Epithelial cell of esophagus (primary cell): Measurements from ENCODE around the gene TBX6.

ENCODE experiments used
- DNase-seq: peaks from one replicate; pipeline ENCODE4 v3.0.0; 2010; ENCODE audit warnings: low read depth
- H3K4me3 ChIP-seq: 2 replicates; pipeline ENCODE4 v1.5.1; 2011; ENCODE audit warnings: mild to moderate bottlenecking, low read length, control low read depth
- TF ChIP-seq, protein P1 (sequence below): IDR thresholded peaks from 2 replicates; pipeline ENCODE4 v1.5.1; 2011; ENCODE audit warnings: low read depth, mild to moderate bottlenecking, low read length, control low read depth, inconsistent platforms; ENCODE audit not compliant: insufficient read depth; ENCODE audit errors: missing control alignments

TBX6 gene

DNA sequence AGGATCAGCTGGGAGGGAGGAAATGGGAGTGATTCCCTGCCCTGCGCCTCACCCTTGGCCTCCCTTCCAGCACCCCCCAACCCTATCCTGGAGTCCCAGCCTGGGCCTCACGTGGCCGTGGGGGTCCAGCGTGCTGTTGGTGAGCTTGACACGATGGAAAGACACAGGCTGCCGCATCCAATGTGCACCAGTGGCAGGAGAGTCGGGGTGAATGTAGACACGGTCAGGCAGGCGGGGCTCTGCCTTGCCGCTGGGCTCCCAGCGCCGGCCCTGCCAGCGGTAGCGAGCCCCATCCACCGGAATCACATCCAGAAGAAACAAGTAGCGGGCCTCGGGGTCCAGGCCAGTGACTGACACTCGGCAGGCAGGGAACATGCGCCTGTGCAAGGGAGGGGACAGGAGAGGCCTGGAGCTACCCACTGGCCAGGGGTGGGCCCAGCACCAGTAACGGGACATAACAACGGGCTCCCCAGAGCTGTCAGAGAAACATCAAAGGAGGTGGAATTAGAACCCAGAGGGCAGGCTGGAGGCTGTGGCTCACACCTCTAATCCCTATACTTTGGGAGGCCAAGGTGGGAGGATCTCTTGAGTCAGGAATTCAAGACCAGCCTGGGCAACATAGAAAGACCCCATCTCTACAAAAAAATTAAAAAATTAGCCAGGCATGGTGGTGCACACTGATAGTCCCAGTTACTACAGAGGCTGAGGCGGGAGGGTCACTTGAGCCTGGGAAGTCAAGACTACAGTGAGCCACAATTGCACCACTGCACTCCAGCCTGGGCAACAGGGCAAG is 2.7 kb downstream of the TBX6 start:
- TF ChIP-seq, protein P1, sequence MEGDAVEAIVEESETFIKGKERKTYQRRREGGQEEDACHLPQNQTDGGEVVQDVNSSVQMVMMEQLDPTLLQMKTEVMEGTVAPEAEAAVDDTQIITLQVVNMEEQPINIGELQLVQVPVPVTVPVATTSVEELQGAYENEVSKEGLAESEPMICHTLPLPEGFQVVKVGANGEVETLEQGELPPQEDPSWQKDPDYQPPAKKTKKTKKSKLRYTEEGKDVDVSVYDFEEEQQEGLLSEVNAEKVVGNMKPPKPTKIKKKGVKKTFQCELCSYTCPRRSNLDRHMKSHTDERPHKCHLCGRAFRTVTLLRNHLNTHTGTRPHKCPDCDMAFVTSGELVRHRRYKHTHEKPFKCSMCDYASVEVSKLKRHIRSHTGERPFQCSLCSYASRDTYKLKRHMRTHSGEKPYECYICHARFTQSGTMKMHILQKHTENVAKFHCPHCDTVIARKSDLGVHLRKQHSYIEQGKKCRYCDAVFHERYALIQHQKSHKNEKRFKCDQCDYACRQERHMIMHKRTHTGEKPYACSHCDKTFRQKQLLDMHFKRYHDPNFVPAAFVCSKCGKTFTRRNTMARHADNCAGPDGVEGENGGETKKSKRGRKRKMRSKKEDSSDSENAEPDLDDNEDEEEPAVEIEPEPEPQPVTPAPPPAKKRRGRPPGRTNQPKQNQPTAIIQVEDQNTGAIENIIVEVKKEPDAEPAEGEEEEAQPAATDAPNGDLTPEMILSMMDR, result no peak
- no peak overlapping the region for H3K4me3 ChIP-seq
- DNase-seq, result no peak

DNA sequence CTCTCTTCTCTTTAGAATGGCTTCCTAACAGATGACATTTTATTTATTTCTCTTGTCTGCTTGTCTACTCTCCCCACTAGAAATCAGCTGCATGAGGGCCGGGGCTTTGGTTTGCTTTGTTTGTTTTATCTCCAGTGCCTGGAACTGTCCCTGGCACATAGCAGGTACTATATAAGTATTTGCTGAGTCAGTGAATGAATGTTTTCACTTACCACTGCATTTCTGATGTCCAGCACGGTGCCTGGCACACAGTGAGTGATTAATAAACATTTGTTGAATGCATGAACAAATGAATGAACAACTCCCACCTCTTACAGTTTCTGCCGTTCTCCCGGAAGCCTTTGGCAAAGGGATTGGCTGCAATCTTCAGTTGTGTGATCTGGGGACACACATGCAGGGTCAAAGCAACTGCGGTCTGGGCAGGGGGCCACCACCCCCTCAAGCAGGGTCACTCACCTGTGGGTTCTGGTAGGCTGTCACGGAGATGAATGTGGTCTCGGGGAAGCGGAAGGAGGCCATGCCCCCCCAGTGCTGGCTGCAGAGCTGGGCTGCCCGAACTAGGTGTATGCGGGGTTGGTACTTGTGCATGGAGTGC is 3.4 kb downstream of the TBX6 start:
- no peak overlapping the region for H3K4me3 ChIP-seq
- TF ChIP-seq, protein P1, result no peak
- DNase-seq, result no peak

- no peak for DNase-seq
- H3K4me3 ChIP-seq, result no peak overlapping the region
- TF ChIP-seq, protein P1, result no peak
Measured at GRCh38 chr16:30087181-30087898, 4.4 kb downstream of the TBX6 start.

DNA sequence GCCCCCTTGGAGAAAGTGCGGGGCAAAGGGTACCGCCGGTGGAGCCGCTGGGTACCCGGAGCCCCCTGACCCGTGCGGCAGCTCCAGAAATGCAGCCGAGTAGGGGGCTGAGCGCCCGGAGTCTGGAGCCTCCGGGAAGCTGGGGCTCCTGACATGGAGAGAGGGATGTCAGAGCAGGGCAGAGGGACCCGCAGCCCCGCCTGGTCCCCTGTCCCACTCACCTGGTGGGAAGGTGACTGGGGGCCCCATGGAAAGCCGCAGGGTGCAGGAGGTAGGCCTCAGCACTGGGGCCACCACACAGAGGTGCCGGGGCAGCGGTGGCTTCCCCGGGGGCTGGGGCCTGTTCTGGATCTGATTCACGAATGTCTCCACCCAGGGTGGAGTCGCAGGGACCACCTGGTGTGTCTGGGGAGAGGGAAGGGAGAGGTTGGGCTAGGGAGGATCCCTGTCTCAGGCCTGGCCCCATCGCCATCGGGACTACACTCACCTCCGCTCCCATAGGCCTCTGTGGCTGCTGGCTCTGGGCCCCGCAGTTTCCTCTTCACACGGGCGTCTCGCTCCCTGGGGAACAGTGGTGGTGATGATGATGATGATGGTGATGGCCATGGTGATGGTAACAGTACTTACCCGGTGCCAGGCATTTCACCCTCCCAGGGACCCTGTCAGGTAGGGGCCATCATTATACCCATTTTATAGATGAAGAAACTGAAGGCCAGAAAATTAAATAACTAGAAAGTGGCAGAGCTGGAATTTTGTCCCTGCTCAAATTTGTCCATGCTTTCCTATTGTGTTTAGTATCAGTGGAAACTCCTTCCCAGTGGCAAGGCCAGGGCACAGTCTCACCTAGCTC is 5.2 kb downstream of the TBX6 start:
- DNase-seq, result no peak
- TF ChIP-seq, protein P1, result no peak
- no peak overlapping the region for H3K4me3 ChIP-seq

DNA sequence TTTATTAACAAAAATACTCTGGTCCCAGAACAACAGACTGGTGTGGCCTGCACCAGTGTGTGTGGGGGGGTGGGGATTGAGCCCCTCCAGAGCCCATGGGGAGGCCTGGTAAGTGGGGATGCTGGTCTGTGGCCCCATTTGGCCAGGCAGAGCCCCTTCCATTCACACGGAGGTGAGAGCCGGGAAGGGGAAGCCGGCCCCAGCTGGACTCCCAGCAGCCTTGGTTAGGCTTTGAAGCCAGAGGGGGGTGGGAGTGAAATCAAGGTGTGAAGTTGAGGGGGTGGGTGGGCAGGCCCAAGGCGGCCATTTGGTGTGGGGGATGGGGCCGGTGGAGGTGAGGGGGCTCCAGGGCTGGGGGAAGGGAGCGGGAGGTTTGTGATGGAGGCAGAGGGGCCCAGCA is 5.9 kb downstream of the TBX6 start:
- TF ChIP-seq, protein P1, result no peak
- DNase-seq, result no peak
- no peak overlapping the region for H3K4me3 ChIP-seq

GRCh38 chr16:30085247-30085646 is 6.5 kb downstream of the TBX6 start:
- TF ChIP-seq, protein P1, result no peak
- no peak overlapping the region for H3K4me3 ChIP-seq
- no peak for DNase-seq
